Dermis lymphatic vessel endothelial cell (primary cell): ENCODE data around the gene CFD. TPM values are rescaled to one million over a fixed set of nuclear protein-coding genes. Genes with fewer than 3 reads are reported as not detected.

ENCODE experiments used
- total RNA-seq: library from RNA; depleted of rRNA; stranded (reverse); fragments of >200 nt; gene quantifications from 2 replicates; pipeline ENCODE4 v1.2.1, GENCODE V29; 2014

The CFD gene
- total RNA-seq = 0.52 and 0.54 TPM in 2 replicates

GRCh38 chr19:858868-859843 lies at the start of gene CFD:
Gene CFD (plus strand): TSS chr19:859664. CDS start chr19:859690, 26 bp downstream.

GRCh38 chr19:821825-822503 lies 37.5 kb upstream of the CFD start, which contains the start of gene PLPPR3:
Gene PLPPR3 (minus strand): TSS chr19:821955. CDS start chr19:821559, 396 bp downstream.

GRCh38 chr19:827710-828321 lies 31.6 kb upstream of the CFD start, which contains the start of gene AZU1:
Gene AZU1 (plus strand): TSS chr19:827837. CDS start chr19:827847, 10 bp downstream.

GRCh38 chr19:840519-841206 lies 18.8 kb upstream of the CFD start, which contains the start of gene PRTN3:
Gene PRTN3 (plus strand): TSS chr19:840999. CDS start chr19:841009, 10 bp downstream.

GRCh38 chr19:852136-853013 lies 7.1 kb upstream of the CFD start, which contains the start of gene ELANE:
Gene ELANE (plus strand): TSS chr19:852303. CDS start chr19:852329, 26 bp downstream.

GRCh38 chr19:892894-893689 lies 33.6 kb downstream of the CFD start, which contains the start of the genes MED16 and RNU6-9:
Gene MED16 (minus strand): TSS chr19:893187. CDS start chr19:891131, 2,056 bp downstream.
Gene RNU6-9 (plus strand): TSS chr19:893484.

Other genes with a start within 250 kb of the CFD start
- gene POLRMT, start 226.1 kb upstream of the CFD start, total RNA-seq = 17.1 and 22.3 TPM in 2 replicates
- gene FGF22, start 219.8 kb upstream of the CFD start, total RNA-seq = 0.09 and 0.11 TPM in 2 replicates
- 14.2 and 25.0 TPM in 2 replicates for gene RNF126, start 196.4 kb upstream of the CFD start, total RNA-seq
- 3.4 and 5.9 TPM in 2 replicates for gene FSTL3, start 183.3 kb upstream of the CFD start, total RNA-seq
- gene PRSS57, start 164.2 kb upstream of the CFD start, total RNA-seq = not detected in 2 replicates
- gene PALM, start 150.7 kb upstream of the CFD start, total RNA-seq = 28.6 and 34.0 TPM in 2 replicates
- gene MISP, start 108.6 kb upstream of the CFD start, total RNA-seq = under 0.01 TPM in 1 of 2 replicates, not detected in the other
- 118 and 139 TPM in 2 replicates for gene PTBP1, start 62.2 kb upstream of the CFD start, total RNA-seq
- under 0.01 TPM in 2 replicates for gene PLPPR3, start 37.7 kb upstream of the CFD start, total RNA-seq
- gene AZU1, start 31.8 kb upstream of the CFD start, total RNA-seq = not detected in 2 replicates
- gene PRTN3, start 18.7 kb upstream of the CFD start, total RNA-seq = not detected in 2 replicates
- gene ELANE, start 7.4 kb upstream of the CFD start, total RNA-seq = not detected in 2 replicates
- gene MED16, start 33.5 kb downstream of the CFD start, total RNA-seq = 16.1 and 20.6 TPM in 2 replicates
- gene RNU6-9, start 33.8 kb downstream of the CFD start, total RNA-seq = not detected in 2 replicates
- gene R3HDM4, start 53.6 kb downstream of the CFD start, total RNA-seq = 37.0 and 37.5 TPM in 2 replicates
- not detected in 2 replicates for gene KISS1R, start 57.7 kb downstream of the CFD start, total RNA-seq
- 4.7 and 5.6 TPM in 2 replicates for gene ARID3A, start 66.4 kb downstream of the CFD start, total RNA-seq
- 67.0 and 73.3 TPM in 2 replicates for gene WDR18, start 124.7 kb downstream of the CFD start, total RNA-seq
- gene GRIN3B, start 140.8 kb downstream of the CFD start, total RNA-seq = 0.09 and 0.33 TPM in 2 replicates
- 36.9 and 38.3 TPM in 2 replicates for gene TMEM259, start 161.5 kb downstream of the CFD start, total RNA-seq
- not detected in 2 replicates for gene RNU6-2, start 161.9 kb downstream of the CFD start, total RNA-seq
- gene CNN2, start 166.9 kb downstream of the CFD start, total RNA-seq = 54.7 and 73.7 TPM in 2 replicates
- gene ABCA7, start 180.4 kb downstream of the CFD start, total RNA-seq = 2.4 and 3.6 TPM in 2 replicates
- 11.9 and 24.8 TPM in 2 replicates for gene ARHGAP45, start 207.5 kb downstream of the CFD start, total RNA-seq
- gene POLR2E, start 235.7 kb downstream of the CFD start, total RNA-seq = 69.8 and 81.8 TPM in 2 replicates
- gene GPX4, start 244.3 kb downstream of the CFD start, total RNA-seq = 369 and 438 TPM in 2 replicates